NCI-H1417 treated with DMSO at 0.1 percent for 48 hours (cell line): ENCODE results near the gene MCU.
"Not testable (repeated sequence)": the region's sequence is repeated elsewhere in the genome, so short reads cannot be mapped to it uniquely, and the experiment has no call there.

Experiments used
- DNase-seq: peaks from one replicate; lab custom pipeline; 2025; lab: John Stamatoyannopoulos, UW

The MCU gene

DNA sequence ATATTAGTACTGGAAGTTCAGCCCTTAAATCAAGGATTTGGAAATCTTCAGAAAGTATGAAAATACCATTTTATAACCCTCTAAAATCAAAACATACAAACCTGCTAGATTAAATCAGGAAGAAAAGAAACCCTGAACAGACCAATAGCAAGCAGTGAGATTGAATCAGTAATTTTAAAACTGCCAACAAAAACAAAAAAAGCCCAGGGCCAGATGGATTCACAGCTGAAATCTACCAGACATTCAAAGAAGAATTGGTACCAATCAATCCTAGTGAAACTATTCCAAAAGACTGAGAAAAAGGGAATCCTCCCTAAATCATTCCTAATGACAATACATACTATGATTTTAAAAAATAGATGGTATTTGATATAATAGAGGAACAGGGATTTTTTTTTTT lies 70.1 kb downstream of the MCU start:
- no peak for DNase-seq

DNA sequence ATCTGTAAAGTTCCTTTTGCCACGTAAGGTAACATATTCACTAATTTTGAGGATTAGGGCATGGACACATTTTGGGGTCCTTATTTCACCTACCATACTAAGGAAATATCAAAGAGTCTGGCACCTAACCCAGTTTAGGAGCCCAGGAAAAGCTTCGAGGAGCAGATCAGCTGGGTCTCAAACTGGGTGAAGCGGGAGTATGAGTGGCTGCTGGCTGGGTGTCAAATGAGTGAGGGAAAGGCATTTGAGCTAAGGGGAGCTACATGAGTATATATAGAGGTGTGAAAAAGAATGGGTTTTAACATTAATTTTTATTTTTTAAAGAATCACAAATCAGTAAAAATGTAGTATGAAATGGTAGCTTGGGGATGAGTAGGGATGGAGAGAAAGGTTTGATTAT lies 71.3 kb downstream of the MCU start:
- DNase-seq, result no peak

DNA sequence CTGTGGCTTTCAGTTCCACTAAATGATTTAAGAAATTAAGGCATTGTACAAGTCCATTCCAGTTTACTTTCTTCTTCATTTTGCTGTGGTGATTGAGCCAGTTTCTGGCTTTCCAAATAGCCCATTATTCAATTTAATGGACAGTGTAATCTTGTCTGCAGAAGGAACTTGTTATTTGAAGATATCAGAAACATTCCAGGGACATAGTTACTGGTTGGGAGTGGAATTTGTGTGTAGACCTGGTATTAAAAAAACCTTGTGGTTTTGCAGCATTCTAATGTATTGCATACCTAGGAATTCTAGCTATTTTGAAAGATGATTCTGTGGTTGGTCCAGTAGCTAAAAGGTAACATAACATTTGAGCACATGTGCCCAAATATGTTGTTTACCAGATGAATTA lies 72.2 kb downstream of the MCU start:
- no peak for DNase-seq

DNA sequence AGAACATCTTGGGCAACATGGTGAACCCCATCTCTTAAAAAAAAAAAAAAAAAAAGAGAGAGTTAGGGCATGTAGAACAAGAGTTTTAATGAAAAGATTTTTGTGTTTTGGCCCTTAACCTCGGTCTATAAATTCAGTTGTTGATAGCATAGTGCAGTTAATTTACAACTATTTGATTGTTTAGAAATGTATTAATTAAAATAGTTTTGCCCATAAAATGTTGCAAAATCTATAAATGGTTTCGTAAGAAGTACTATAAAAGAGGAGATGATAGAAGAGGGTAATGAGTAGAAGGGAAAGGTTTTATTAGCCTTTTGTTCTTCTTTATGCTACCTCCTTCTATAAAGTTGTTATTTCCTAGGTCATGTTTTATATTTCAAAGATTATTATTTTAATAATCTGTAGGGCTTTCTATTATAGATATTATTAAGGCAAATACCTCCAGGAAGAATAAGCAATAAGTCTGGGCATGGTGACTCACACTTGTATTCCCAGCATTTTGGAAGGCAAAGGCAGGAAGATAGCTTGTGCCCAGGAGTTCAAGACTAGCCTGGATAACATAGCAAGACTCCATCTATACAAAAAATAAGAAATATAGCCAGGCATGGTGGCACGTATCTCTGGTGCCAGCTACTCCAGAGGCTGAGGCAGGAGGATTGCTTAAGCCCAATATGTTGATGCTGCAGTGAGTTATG lies 73.3 kb downstream of the MCU start:
- no peak for DNase-seq

DNA sequence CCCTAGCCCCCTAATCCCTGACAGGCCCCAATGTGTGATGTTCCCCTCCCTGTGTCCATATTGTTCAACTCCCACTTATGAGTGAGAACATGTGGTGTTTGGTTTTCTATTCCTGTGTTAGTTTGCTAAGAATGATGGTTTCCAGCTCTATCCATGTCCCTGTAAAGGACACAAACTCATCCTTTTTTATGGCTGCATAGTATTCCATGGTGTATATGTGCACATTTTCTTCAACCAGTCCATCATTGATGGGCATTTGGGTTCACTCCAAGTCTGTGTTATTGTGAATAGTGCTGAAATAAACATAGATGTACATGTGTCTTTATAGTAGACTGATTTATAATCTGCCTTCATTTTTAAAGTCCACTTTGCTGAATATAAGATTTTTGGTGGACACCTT lies 79.3 kb downstream of the MCU start:
- DNase-seq, result not testable (repeated sequence)

DNA sequence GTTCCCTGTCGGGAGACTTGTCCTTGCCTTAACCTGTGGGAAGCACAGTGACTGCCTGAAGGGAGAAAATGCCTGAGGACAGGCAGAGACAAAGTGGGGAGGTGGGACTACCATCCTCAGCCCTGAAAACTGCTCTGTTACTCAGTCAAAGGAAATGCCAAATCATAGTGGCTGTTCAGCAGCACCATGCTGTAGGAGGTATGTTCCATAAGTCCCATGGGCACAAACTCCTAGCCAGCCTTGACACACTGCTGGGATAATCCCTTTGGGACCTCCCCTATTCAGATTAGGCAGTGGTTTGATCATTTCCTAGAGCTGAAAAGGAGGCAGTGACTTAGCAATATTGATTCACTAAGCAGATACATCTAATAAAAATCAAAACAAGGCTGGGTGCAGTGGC lies 80.1 kb downstream of the MCU start:
- DNase-seq, result no peak

DNA sequence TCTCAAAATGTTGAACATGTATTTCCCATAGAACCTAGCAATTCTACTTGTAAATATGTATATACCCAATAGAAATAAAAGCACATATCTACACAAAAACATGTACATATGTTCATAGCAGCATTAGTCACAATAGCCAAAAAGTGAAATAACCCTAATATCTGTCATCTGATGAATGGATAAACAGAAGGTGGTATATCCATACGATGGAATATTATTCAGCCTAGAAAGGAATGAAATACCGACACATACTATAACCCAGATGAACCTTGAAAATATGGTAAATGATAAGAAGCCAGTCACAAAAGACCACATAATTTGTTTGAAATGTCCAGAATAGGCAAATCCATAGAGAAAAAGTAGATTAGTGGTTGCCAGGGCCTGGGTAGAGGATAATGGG lies 87.9 kb downstream of the MCU start:
- no peak for DNase-seq

DNA sequence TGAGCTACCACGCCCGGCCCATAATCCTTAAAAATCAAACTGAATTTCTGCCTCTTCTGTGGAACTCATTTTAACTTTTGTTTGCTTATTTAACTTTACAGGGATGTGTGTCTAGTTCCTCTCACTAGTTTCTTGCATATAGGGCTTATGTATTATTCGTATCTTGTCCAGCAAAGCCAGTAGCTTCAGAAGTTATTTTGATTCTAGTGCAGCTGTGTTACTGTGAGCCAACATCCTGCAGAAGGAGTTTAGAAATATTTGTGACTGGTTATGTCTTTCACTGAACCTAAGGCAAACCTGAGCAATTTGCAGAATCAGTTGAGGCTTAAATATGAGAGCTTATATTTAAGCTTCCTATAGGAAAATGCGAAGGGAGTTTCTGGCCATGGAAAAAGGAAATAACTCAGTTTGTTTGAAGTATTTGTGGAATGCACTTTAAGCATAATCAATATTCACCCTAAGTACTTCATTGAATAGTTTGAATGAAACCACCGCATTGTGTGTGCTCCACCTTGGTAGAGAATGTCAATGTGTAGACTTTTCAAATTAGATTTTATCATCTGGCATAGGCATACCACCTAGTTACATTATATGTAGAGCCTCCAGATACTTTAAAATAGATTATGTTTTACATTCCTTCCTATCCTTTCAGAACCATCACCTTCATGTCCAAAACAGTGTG lies 90.8 kb downstream of the MCU start:
- DNase-seq, result no peak

DNA sequence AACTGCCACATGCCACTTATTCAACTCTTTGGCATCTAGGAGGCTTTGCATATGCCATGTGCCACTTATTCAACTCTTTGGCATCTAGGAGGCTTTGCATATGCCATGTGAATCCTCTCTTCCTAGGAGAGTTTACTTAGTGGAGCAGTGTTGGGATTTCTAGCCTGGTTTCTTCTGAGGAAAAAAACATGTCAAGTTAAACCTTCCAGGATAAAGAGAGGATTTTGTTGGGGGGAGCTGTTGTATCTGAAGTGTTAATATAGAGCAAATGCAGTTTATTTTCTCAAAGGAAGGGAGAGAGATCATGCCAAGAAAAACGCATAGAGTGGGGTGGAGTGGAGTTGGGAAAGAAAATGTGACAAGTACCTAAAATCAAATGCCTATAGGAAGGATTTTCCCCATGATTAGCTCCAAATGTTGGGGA lies 91.5 kb downstream of the MCU start:
- DNase-seq, result no peak

DNA sequence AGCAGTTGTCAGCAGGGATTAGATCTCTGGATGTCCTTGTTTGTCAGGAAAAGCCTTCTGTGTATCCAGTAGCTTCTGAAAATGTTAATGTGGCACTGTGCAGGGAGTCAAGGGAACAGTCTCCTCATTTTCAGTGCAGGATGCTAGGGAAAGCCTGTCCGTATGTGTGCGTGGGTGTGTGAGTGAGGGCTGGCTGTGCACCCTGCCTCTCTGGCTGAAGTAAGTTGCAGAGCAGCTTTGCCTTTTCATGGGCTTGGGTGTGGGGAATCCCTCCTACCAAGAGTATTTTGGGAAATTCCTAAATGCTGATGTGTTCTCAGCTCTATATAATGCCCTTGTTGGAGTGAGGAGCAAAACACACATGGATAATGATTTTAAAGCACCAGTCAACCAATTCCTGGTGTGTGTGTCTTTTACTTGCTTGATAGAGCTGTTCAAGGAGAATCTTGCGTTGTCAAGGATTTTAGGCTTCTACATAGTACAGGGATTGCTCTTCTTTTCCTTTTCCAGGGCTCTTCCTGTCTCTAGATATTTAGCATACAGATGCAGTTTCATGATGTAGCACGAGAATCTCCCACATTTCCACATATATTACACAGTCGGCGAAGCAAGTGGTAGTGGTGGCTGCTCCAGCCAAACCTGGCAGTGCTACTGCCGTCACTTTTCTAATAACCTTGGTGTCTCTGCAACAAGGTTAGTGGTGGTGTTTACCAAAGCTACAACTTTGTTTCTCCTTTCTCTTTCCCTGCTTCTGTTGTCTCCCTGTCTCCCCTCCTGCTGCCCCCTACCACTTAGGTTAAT lies 92.8 kb downstream of the MCU start:
- DNase-seq, result no peak

DNA sequence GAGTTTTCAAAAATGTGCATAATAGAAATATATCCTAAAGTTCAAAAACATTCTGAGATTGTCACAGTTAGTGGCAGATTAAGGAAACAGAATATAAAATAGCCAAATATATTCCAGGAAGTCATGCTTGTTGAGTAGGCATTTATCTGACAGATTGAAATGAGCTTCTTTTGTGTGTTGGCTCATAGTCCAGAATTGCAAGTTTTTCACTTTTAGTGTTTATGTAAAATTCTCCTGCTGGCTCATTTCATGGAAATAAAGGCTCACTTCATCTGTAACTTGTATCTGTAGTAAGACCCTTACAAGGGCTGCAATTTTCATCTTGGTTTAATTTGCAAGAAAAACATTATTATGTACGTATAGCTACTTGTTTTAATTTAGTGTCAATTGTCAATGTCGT lies 93.5 kb downstream of the MCU start:
- DNase-seq, result no peak

DNA sequence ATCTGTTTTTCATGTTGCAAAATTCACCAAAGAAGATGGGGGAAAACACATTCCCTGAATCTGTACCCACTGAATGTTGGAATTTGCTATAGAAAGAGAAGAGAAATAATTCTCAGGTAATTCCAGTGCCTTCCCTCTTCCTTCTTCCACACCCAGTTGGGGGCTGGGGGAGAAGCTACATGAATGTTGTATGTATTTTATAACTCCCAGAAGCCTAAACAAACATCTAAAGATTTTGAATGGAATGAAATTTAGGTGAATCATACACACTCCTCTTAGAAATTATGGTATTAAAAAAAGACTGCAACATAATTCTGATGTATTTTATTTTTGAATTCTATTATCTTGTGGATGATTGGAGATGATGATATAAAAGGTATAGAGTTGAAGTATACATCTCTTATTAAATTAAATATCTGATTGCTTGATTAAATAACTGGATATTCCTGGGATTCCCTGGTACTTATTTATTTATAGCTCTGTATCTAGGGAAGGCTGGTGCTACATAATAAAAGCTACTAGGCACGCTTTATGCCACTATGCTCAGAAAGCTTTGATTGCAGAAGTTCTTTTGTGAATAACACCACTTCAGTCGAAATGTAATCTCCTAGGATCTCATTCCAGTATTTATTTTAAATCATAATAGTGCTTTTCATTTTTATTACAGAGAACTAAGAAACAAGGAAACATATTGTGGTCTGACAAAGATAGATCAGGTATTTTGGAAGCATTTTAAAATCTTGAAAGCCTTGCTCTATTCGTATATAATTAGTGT lies 98.5 kb downstream of the MCU start:
- no peak for DNase-seq

DNA sequence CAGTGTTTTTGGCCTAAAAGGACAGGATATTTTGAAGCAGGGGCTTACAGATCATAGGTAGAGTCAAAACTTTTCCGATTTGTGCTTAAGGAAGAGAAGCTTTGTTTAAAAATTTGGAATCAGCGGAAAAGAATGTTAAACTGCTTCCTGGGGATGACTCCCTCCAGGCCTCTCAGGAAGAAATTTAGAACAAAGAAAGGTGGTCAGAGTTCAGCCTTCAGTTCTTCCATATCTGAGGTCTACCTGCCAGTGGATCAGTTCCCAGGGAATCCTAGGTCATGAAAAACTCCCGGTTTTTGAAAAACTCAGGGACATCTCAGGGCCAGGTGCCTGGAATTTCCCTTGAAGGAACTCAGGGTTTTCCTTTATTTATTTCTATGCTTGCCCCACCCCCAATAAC lies 100.3 kb downstream of the MCU start:
- DNase-seq, result no peak

DNA sequence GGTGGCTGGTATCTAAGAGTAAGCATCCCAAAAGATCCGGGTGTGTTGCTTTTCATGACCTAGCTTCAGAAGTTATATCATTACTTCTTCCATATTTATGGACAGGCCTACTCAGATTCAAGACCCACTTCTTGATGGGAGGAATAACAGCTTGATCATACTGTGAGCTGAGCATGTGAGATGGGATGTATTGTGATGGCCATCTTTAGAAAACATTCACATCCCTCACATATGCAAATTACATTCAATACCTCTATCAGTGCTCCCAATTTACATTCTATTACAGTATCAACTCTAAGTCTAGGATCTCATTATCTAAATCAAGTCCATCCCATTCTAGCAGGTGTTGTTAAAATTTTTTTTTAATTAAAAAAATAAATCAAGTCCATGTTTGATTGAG lies 101.8 kb downstream of the MCU start:
- DNase-seq, result no peak

DNA sequence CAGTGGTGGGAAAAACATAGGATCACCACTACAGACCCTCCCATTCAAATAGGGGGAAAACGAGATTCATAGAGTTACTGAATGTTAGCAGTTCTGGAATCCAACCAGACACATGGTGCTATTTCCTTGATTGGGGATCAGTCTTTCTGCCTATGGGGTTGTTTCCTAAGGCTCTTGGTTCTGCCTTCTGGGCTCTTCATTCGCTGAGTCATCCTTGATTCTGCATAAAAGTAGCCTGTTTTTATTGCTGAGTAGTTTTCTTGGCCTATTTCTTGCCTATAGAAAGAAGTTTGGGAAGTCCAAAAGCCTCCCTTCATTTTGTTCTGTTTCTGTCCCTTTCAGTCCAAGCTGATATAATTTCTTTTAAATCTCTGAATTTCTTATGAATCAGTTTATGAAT lies 102.3 kb downstream of the MCU start:
- DNase-seq, result no peak

DNA sequence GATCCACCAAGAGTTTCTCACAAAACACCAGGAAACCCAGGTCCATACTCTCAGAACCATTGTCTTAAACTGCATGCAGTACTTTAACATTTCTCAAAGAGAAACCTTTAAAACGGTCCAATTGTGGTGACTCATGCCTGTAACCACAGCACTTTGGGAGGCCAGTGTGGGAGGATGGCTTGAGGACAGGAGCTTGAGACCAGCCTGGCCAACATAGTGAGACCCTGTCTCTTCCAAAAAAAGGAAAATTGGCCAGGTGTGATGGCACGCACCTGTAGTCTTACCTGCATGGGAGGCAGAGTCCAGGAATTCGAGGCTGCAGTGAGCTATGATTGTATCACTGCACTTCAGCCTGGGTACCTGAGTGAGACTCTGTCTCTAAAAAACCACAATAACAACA lies 104.1 kb downstream of the MCU start:
- no peak for DNase-seq

DNA sequence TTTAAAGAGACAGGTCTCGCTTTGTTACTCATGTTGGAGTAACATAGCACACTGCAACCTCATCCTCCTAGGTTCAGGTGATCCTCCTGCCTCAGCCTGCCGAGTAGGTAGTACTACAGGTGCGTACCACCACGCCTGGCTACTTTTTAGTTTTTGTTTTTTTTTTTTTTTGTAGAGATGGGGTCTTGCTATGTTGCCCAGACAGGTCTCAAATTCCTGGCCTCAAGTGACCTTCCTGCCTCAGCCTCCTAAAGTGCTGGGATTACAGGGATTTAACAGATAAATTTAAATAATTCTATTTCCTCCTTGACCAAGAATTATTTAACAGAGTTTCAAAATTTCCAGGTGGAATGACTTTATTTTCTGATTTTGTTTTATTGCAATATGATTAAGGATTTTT lies 104.6 kb downstream of the MCU start:
- DNase-seq, result no peak

DNA sequence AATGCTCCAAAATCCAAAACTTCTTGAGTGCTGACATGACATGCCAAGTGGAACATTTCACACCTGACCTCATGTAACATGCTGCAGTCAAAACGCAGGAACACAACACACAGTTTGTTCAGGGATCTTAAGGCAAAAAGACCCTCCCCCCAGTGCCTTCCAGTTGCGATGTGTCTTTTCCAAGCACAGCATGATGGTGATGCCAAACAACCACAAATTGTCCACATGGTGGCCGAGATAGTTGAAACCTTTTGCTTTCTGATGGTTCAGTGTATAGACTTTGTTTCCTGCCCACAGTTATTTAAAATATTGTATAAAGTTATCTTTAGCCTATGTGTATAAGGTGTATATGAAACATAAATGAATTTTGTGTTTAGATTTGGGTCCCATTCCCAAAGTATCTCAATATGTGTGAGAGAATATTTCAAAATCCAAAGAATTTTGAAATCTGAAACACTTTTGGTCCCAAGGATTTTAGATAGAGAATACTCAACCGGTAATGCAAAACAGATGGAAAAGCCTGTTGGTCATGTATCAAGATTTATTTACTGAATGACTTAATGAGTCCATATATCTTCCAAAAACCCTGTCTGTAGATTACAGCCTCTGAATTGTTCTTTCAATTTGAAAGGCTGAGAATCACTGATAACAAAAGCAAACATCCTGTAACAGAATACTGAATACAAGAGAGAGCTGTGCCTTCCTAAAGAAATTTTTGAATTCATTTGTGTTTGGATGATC lies 108.2 kb downstream of the MCU start:
- DNase-seq, result no peak

DNA sequence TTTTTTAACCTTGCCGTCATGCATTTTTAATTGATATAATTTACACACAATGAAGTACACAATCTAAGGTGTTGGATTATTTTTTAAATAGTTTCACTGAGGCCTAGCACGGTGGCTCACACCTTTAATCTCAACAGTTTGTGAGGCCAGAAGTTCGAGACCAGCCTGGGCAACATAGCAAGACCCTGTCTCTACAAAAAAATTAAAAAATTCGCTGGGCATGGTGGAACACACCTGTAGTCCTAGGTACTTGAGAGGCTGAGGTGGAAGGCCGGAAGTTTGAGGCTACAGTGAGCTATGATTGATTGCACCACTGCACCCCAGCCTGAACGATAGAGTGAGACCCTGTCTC lies 108.8 kb downstream of the MCU start:
- no peak for DNase-seq

DNA sequence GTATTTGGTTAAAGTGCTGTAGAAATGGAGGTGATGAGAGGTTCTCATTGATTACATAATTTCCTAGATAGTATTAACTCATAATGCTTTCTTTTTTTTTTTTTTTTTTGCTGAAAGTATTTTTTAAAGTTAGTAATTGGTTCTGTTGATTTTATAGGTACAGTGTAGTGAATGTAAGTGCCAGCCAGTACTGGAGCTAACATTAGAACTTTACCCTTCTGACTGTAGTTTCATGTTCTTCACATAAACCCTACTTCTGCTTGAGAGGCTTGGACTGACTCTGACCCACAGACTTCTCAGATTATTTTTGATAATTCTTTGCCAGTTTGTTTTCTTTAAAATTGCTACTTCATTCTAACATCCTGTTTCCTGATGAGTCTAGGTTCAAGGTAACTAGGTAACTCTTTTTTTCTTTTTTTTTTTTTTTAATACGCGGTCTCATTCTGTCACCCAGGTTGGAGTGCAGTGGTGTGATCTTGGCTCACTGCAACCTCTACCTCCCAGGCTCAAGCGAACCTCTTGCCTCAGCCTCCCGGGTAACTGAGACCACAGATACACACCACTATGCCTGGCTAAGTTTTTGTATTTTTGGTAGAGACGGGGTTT lies 109.4 kb downstream of the MCU start:
- no peak for DNase-seq

DNA sequence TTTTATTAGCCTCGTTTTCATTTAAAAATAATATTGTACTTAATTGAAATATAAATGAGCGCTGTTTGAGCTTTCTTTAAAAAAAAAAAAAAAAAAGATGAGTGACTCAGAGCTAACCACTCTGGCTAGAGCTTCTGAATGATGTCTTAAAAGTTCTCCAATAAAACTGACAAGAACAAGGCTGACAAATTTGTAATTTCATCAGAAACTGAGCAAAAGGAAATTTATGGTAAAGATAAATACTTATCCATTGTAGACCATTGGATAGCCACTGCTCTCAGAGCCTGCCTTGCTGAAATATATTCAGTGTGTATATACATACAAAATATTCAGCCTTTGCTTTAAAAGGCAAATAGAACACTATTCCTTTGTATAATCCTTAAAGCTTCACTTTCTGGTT lies 110.4 kb downstream of the MCU start:
- no peak for DNase-seq
